Karpas-422 (cell line): ENCODE data around the gene PCNX1. TPM values are rescaled to one million over a fixed set of nuclear protein-coding genes. Genes with fewer than 3 reads are reported as not detected.

Experiments used
- DNase-seq: peaks from one replicate; pipeline ENCODE4 v3.0.0-alpha.2; 2015
- H2AFZ ChIP-seq: fragments of 200-600 bp; sonication (generic); 2 replicates; pipeline ENCODE4 v1.6.1; 2014; ENCODE audit warnings: antibody characterized with exemption, low read length, mixed read lengths
- H3K27ac ChIP-seq: fragments of 200-600 bp; sonication (generic); 2 replicates; pipeline ENCODE4 v1.5.1; 2014; ENCODE audit warnings: mild to moderate bottlenecking, low read length, moderate library complexity
- H3K27me3 ChIP-seq: fragments of 200-600 bp; sonication (generic); 2 replicates; pipeline ENCODE4 v1.6.1; 2014; ENCODE audit warnings: low read length, mixed read lengths
- H3K36me3 ChIP-seq: fragments of 200-600 bp; sonication (generic); 2 replicates; pipeline ENCODE4 v1.6.1; 2014; ENCODE audit warnings: low read length, mixed read lengths; ENCODE audit not compliant: insufficient read depth
- H3K4me1 ChIP-seq: fragments of 200-600 bp; sonication (generic); 2 replicates; pipeline ENCODE4 v1.6.1; 2014; ENCODE audit warnings: mild to moderate bottlenecking, low read length, mixed read lengths
- H3K4me2 ChIP-seq: fragments of 200-600 bp; sonication (generic); 2 replicates; pipeline ENCODE4 v1.6.1; 2014; ENCODE audit warnings: low read length, low read depth, mild to moderate bottlenecking; ENCODE audit not compliant: poor library complexity, severe bottlenecking
- H3K4me3 ChIP-seq: fragments of 200-600 bp; sonication (generic); 2 replicates; pipeline ENCODE4 v1.5.1; 2014; ENCODE audit warnings: mild to moderate bottlenecking, antibody characterized with exemption, low read length, mixed read lengths
- H3K79me2 ChIP-seq: fragments of 200-600 bp; sonication (generic); 2 replicates; pipeline ENCODE4 v1.6.1; 2014; ENCODE audit warnings: mild to moderate bottlenecking, low read length, mixed read lengths
- H3K9ac ChIP-seq: fragments of 200-600 bp; sonication (generic); 2 replicates; pipeline ENCODE4 v1.6.0; 2014; ENCODE audit warnings: low read length
- H3K9me2 ChIP-seq: fragments of 200-600 bp; sonication (generic), shearing (Covaris generic); replicated peaks from 2 replicates; pipeline ENCODE4 v1.6.0; 2014; ENCODE audit warnings: mild to moderate bottlenecking, low read length, moderate library complexity; ENCODE audit not compliant: insufficient read depth
- H3K9me3 ChIP-seq: fragments of 300-700, 200-600 bp; sonication (generic); 2 replicates; pipeline ENCODE4 v1.6.1; 2014; ENCODE audit warnings: low read length, mixed read lengths
- H4K20me1 ChIP-seq: fragments of 200-600 bp; sonication (generic); 2 replicates; pipeline ENCODE4 v1.6.1; 2014; ENCODE audit warnings: mild to moderate bottlenecking, antibody characterized with exemption, low read length, low read depth; ENCODE audit not compliant: insufficient read depth
- total RNA-seq: library from RNA; depleted of rRNA; stranded (reverse); fragments of >200 nt; shearing (Covaris generic); gene quantifications from 2 replicates; pipeline ENCODE4 v1.2.3, GENCODE V29; 2014; ENCODE audit warnings: low replicate concordance

Gene PCNX1
- total RNA-seq, 1 experiment from 2014 or later: 58.7 TPM

DNA sequence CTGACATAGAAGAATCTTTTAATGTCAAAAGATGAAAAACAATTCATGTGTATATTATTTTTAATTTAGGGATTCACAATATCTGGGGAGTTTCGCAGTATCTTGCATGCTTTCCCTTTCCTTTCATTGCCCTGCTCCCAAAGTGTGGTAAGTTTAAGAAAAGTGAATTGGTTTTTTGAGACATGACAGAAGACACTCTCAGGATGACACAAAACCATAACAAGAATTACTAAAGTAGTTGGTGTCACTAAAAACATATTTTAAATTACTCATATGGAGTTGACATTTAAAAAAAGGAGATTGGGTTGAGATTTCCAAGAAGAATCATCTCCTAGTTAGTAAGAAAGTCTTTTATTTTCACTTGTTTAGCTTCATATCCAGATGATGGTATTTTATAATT, 5.1 kb upstream of the PCNX1 start:
- H4K20me1 ChIP-seq: no peaks in the 10 kb centered on the region
- peaks cover 12% of the 10 kb centered on the region for H3K4me1 ChIP-seq
- H3K9ac ChIP-seq: no peak overlapping the region
- H3K27me3 ChIP-seq: no peaks in the 10 kb centered on the region
- no peaks in the 10 kb centered on the region for H3K79me2 ChIP-seq
- DNase-seq: no peak
- H3K9me3 ChIP-seq: no peaks in the 10 kb centered on the region
- no peak overlapping the region for H3K4me3 ChIP-seq
- H3K9me2 ChIP-seq: no peaks in the 10 kb centered on the region
- H3K4me2 ChIP-seq: no peak overlapping the region
- H3K36me3 ChIP-seq: no peaks in the 10 kb centered on the region
- H2AFZ ChIP-seq: no peak overlapping the region
- H3K27ac ChIP-seq: no peak overlapping the region

DNA sequence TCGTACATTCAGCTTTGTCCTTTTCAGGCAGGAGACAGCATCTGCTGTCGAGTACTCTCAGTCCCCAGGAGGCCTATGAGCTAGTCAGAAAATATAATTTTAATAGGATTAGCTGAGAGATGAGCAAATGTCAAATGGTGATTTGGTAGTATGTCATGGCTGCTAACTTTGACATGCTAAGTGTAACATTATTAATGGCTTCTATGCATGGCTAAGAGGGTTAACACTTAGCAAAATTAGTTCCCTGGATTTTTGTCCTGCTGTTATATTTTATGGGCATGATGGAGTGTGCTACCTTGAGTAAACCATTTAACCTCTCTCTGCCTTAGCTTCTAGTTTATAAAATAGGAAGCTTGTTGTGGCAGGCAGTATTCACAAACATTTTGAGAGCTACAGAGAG, 2.9 kb upstream of the PCNX1 start:
- no peak for DNase-seq
- H3K9ac ChIP-seq: no peak overlapping the region
- H3K4me3 ChIP-seq: no peak overlapping the region
- no peaks in the 10 kb centered on the region for H3K9me2 ChIP-seq
- peaks cover 15% of the 10 kb centered on the region for H3K79me2 ChIP-seq
- H3K4me1 ChIP-seq: peaks cover 22% of the 10 kb centered on the region
- H3K9me3 ChIP-seq: no peaks in the 10 kb centered on the region
- no peak overlapping the region for H3K27ac ChIP-seq
- no peak overlapping the region for H2AFZ ChIP-seq
- H3K27me3 ChIP-seq: no peaks in the 10 kb centered on the region
- H4K20me1 ChIP-seq: peaks cover 12% of the 10 kb centered on the region
- no peaks in the 10 kb centered on the region for H3K36me3 ChIP-seq
- no peak overlapping the region for H3K4me2 ChIP-seq

DNA sequence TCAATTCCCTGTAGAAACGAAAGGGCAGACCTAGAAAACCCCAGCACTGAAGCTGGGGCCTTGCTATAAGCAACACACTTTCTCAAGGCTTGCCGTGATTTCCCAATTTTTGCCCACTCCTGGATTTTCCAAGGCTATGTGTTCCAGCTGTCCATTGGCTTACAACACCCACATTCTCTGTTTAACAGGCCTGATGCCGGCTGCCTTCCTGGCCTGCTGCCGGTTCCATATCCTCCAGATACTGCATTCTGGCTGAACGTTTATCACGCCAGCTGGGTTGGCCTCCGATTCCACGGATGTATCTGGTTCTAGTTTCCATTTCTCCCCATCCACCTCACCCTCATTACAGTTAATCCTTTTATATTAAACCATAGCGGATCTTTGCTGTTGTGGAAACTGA, 2.0 kb upstream of the PCNX1 start:
- Histone ChIP-seq H3K79me2 (peaks cover 21% of the 10 kb centered on the region), H3K9me3 (no peaks in the 10 kb centered on the region), H3K4me3 (no peak overlapping the region), H2AFZ (no peak overlapping the region), H3K4me2 (no peak overlapping the region), H3K9me2 (no peaks in the 10 kb centered on the region), H3K36me3 (no peaks in the 10 kb centered on the region), H4K20me1 (peaks cover 18% of the 10 kb centered on the region), H3K27me3 (no peaks in the 10 kb centered on the region), H3K4me1 (peaks cover 26% of the 10 kb centered on the region), H3K27ac (no peak overlapping the region), H3K9ac (no peak overlapping the region)
- no peak for DNase-seq

DNA sequence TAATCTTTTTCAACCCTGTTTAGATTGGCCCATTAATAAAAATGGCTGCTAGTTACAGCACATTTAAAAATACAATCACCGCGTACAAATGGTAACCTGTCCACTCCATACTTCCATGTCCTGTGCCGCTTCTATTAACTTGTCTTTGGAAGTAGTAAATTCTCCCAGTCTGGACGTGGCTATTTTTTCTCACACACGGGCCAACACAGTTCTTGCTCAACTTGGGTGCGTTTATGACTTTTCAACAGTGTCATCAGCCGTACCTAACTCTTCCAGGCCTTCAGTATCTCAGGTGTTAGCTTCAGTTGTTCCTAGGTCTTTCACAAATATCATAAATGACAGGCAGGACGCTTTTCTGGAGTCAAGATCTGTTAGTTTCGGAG, 475 bp upstream of the PCNX1 start:
- H3K4me3 ChIP-seq: peak overlapping the region; percentile 96
- H4K20me1 ChIP-seq: peaks cover 33% of the 10 kb centered on the region
- H3K4me2 ChIP-seq: peak overlapping the region; percentile 94
- H3K9me3 ChIP-seq: no peaks in the 10 kb centered on the region
- H3K36me3 ChIP-seq: no peaks in the 10 kb centered on the region
- DNase-seq: no peak
- no peak overlapping the region for H3K27ac ChIP-seq
- no peaks in the 10 kb centered on the region for H3K9me2 ChIP-seq
- peaks cover 36% of the 10 kb centered on the region for H3K79me2 ChIP-seq
- H3K9ac ChIP-seq: peak overlapping the region; percentile 93
- no peaks in the 10 kb centered on the region for H3K27me3 ChIP-seq
- H2AFZ ChIP-seq: peak overlapping the region; percentile 99
- peaks cover 29% of the 10 kb centered on the region for H3K4me1 ChIP-seq

DNA sequence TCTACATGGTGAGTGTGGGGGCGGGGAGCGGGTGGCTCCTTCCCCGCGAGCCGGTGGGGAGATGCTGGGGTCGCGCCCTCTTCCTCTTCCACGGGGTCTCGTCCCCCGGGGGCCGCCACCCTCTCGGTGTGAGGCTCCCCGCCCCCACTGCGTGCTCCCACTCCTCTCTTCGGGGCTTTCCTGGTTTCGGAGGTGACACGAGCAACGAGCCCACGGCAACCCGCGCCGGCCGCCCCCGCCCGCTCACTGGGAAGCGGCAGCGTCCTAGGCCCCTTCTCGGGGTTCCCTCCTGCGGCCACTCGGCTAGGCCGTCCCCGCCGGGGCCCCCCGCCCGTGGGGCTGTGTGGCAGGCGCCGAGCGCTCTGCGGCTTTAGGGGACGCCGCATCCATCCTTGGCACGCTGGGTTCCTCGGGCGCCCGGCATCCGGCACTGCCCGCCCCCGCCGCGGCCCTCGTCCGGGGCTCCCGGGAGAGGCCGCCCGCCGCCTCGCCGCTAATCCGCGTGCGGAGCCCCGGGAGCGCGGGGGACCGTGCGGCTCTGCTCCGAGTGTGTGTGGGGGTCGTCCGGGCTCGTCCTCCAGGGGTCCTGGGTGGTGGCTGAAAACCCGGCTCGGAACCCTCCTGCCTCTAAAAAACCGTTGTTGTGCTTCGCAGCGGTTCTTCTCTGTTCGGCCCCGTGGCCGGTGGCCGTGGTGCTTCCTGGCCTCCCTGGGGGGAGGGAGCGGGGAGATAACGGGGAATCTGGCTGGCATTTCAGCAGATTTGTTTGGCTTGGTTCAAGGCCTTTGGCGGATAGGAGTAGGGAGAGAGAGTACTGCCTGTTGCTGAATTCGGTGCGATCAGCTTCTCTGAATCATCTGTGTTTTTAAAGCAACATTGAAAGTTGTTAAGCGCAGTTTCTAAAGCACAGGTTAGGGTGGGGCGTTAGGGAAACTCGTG, 1.0 kb downstream of the PCNX1 start:
- Histone ChIP-seq H3K79me2 (peaks cover 49% of the 10 kb centered on the region), H3K36me3 (no peaks in the 10 kb centered on the region), H4K20me1 (peaks cover 42% of the 10 kb centered on the region), H3K9me3 (no peaks in the 10 kb centered on the region), H3K4me1 (peaks cover 29% of the 10 kb centered on the region), H3K4me2 (peak overlapping the region; percentile 92), H3K9me2 (no peaks in the 10 kb centered on the region), H3K9ac (peak overlapping the region; percentile 93), H3K4me3 (peak overlapping the region; percentile 96), H3K27me3 (no peaks in the 10 kb centered on the region), H3K27ac (peak overlapping the region; percentile 44), H2AFZ (peak overlapping the region; percentile 90)
- DNase-seq: peak; percentile 76

DNA sequence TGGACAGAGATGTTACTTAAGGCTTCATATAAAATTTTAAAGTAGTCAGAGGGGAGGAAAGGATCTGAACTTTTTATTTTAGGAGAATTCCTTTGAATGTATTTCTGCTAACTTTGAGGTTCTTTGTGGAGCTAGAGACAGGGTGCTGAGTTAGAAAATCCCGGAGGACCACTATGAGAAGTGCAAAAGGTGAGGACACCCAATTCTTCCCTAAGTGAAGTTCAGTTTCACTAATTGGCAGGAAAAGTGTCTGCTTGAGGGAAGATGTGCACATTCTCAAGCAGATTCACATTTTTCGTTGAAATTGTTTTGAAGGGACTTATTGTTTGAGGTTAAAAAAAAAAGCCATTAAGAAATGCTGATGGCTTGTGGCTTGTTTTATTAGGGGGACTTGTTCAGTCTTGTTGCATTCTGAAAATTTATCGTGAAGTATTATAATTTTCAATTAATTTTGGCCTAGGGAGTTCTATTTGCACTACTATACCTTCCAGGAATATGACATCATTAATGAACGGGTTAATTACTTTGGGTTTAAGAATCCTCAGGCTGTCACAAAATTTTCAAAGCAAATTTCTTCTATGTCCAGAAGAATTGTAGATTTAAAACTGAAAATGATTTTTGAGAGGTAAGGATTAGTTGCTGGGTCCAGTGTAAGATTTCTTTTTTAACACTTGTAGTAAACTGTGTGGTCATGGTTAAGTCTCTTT, 1.8 kb downstream of the PCNX1 start:
- H3K4me1 ChIP-seq: peaks cover 29% of the 10 kb centered on the region
- H3K27me3 ChIP-seq: no peaks in the 10 kb centered on the region
- H3K9me3 ChIP-seq: no peaks in the 10 kb centered on the region
- H4K20me1 ChIP-seq: peaks cover 44% of the 10 kb centered on the region
- no peaks in the 10 kb centered on the region for H3K36me3 ChIP-seq
- peak overlapping the region; percentile 93 for H3K9ac ChIP-seq
- H3K79me2 ChIP-seq: peaks cover 57% of the 10 kb centered on the region
- H3K4me3 ChIP-seq: peak overlapping the region; percentile 96
- peak overlapping the region; percentile 92 for H3K4me2 ChIP-seq
- H3K9me2 ChIP-seq: no peaks in the 10 kb centered on the region
- DNase-seq: no peak
- 0 out of 2 replicates have a peak overlapping the region, but pooled peaks have one; percentile 90 for H2AFZ ChIP-seq
- H3K27ac ChIP-seq: no peak overlapping the region

DNA sequence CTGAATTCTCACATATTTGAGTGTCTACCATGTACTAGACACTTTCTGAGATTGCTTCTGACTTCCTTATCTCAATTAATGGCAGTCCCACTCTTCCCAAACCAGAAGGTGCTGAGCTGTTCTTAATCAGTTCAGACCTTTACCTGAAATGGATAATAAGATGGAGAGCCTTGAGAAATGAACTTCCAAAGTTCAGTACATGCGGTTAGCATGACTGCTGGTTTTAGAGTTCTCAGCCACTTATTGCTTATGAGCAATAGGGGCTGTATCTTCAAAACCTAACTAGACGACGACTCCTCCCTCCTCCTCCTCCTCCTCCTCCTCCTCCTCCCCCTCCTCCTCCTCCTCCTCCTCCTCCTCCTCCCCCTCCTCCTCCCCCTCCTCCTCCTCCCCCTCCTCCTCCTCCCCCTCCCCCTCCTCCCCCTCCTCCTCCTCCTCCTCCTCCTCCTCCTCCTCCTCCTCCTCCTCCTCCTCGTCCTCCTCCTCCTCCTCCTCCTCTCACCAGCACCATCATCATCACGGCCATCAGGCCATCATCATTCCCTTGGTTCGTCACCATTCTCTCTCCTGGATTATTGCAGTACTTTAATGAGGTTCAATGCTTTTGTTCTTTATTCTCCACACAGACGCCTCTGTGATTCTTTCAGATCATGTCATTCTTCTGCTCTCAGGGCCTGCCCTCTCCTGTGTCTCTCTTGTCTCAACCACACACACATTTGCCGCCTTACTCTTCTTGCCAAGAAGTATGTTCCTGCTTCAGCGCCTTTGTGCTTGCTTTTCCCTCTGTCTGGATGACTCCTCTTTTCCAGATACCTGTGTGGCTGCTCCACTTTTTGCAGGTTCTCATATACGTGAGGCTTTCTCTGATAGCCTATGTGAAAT, 2.7 kb downstream of the PCNX1 start:
- H3K9me2 ChIP-seq: no peaks in the 10 kb centered on the region
- no peak overlapping the region for H2AFZ ChIP-seq
- DNase-seq: peak; percentile 46
- no peak overlapping the region for H3K9ac ChIP-seq
- H3K9me3 ChIP-seq: no peaks in the 10 kb centered on the region
- no peaks in the 10 kb centered on the region for H3K27me3 ChIP-seq
- no peaks in the 10 kb centered on the region for H3K36me3 ChIP-seq
- H3K27ac ChIP-seq: no peak overlapping the region
- H3K4me1 ChIP-seq: peaks cover 29% of the 10 kb centered on the region
- peaks cover 51% of the 10 kb centered on the region for H4K20me1 ChIP-seq
- H3K4me3 ChIP-seq: no peak overlapping the region
- peak overlapping the region; percentile 92 for H3K4me2 ChIP-seq
- H3K79me2 ChIP-seq: peaks cover 66% of the 10 kb centered on the region
